ENCODE data around the gene ANKHD1. TPM values are rescaled to one million over a fixed set of nuclear protein-coding genes. Genes with fewer than 3 reads are reported as not detected.

Gene ANKHD1
- polyA plus RNA-seq, 1 donor from 2014 or later, result 61.8 TPM

GRCh38 chr5:140391732-140392131, 9.9 kb upstream of the ANKHD1 start:
- no peaks in the 10 kb centered on the region for H3K36me3 ChIP-seq (ENCODE audit: insufficient read depth, low read length)
- no peaks in the 10 kb centered on the region for H3K79me2 ChIP-seq (replicated peaks; ENCODE audit: insufficient read depth, low read length)
- H3K9me2 ChIP-seq (ENCODE audit: insufficient read depth, low read length), result no peaks in the 10 kb centered on the region
- TF ChIP-seq EZH2 (IDR thresholded peaks at IDR 0.05; ENCODE audit: borderline replicate concordance, insufficient read depth, low read length, poor library complexity, severe bottlenecking) (no peak), EP300 (conservative IDR thresholded peaks at IDR 0.05; ENCODE audit: poor library complexity, severe bottlenecking) (no peak), POLR2AphosphoS5 (IDR thresholded peaks at IDR 0.05) (no peak), TAF1 (IDR thresholded peaks at IDR 0.05; ENCODE audit: low read depth) (no peak), SMC3 (conservative IDR thresholded peaks at IDR 0.05; ENCODE audit: poor library complexity) (no peak), RAD21 (conservative IDR thresholded peaks at IDR 0.05) (no peak), MXI1 (conservative IDR thresholded peaks at IDR 0.05; ENCODE audit: poor library complexity, severe bottlenecking) (no peak)
- TF ChIP-seq, protein P1, sequence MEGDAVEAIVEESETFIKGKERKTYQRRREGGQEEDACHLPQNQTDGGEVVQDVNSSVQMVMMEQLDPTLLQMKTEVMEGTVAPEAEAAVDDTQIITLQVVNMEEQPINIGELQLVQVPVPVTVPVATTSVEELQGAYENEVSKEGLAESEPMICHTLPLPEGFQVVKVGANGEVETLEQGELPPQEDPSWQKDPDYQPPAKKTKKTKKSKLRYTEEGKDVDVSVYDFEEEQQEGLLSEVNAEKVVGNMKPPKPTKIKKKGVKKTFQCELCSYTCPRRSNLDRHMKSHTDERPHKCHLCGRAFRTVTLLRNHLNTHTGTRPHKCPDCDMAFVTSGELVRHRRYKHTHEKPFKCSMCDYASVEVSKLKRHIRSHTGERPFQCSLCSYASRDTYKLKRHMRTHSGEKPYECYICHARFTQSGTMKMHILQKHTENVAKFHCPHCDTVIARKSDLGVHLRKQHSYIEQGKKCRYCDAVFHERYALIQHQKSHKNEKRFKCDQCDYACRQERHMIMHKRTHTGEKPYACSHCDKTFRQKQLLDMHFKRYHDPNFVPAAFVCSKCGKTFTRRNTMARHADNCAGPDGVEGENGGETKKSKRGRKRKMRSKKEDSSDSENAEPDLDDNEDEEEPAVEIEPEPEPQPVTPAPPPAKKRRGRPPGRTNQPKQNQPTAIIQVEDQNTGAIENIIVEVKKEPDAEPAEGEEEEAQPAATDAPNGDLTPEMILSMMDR (IDR thresholded peaks at IDR 0.05; ENCODE audit: poor library complexity, severe bottlenecking), result no peak
- TF ChIP-seq, protein P2, sequence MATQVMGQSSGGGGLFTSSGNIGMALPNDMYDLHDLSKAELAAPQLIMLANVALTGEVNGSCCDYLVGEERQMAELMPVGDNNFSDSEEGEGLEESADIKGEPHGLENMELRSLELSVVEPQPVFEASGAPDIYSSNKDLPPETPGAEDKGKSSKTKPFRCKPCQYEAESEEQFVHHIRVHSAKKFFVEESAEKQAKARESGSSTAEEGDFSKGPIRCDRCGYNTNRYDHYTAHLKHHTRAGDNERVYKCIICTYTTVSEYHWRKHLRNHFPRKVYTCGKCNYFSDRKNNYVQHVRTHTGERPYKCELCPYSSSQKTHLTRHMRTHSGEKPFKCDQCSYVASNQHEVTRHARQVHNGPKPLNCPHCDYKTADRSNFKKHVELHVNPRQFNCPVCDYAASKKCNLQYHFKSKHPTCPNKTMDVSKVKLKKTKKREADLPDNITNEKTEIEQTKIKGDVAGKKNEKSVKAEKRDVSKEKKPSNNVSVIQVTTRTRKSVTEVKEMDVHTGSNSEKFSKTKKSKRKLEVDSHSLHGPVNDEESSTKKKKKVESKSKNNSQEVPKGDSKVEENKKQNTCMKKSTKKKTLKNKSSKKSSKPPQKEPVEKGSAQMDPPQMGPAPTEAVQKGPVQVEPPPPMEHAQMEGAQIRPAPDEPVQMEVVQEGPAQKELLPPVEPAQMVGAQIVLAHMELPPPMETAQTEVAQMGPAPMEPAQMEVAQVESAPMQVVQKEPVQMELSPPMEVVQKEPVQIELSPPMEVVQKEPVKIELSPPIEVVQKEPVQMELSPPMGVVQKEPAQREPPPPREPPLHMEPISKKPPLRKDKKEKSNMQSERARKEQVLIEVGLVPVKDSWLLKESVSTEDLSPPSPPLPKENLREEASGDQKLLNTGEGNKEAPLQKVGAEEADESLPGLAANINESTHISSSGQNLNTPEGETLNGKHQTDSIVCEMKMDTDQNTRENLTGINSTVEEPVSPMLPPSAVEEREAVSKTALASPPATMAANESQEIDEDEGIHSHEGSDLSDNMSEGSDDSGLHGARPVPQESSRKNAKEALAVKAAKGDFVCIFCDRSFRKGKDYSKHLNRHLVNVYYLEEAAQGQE (IDR thresholded peaks at IDR 0.05; ENCODE audit: borderline replicate concordance), result no peak
- no peaks in the 10 kb centered on the region for H3K27me3 ChIP-seq (ENCODE audit: insufficient read depth, low read depth, low read length)
- no peak overlapping the region for H3K27ac ChIP-seq (ENCODE audit: low read length)
- no peaks in the 10 kb centered on the region for H3F3A ChIP-seq (ENCODE audit: insufficient read depth, low read length, poor library complexity, severe bottlenecking)
- H2AFZ ChIP-seq (ENCODE audit: low read depth, low read length), result no peak overlapping the region
- no peaks in the 10 kb centered on the region for H4K20me1 ChIP-seq (ENCODE audit: insufficient read depth)
- no peaks in the 10 kb centered on the region for H3K9me3 ChIP-seq (ENCODE audit: low read length)
- H3K4me3 ChIP-seq (ENCODE audit: low read length), result no peak overlapping the region
- no peak overlapping the region for H3K4me2 ChIP-seq (ENCODE audit: low read length)
- no peak overlapping the region for H3K9ac ChIP-seq (ENCODE audit: low read length)

GRCh38 chr5:140393738-140394137, 7.9 kb upstream of the ANKHD1 start:
- no peak overlapping the region for H2AFZ ChIP-seq (ENCODE audit: low read depth, low read length)
- no peak overlapping the region for H3K27ac ChIP-seq (ENCODE audit: low read length)
- H3K9me3 ChIP-seq (ENCODE audit: low read length), result no peaks in the 10 kb centered on the region
- H3K27me3 ChIP-seq (ENCODE audit: insufficient read depth, low read depth, low read length), result no peaks in the 10 kb centered on the region
- no peaks in the 10 kb centered on the region for H3K9me2 ChIP-seq (ENCODE audit: insufficient read depth, low read length)
- no peak overlapping the region for H3K4me2 ChIP-seq (ENCODE audit: low read length)
- H3K36me3 ChIP-seq (ENCODE audit: insufficient read depth, low read length), result no peaks in the 10 kb centered on the region
- no peaks in the 10 kb centered on the region for H3F3A ChIP-seq (ENCODE audit: insufficient read depth, low read length, poor library complexity, severe bottlenecking)
- H4K20me1 ChIP-seq (ENCODE audit: insufficient read depth), result no peaks in the 10 kb centered on the region
- TF ChIP-seq POLR2AphosphoS5 (IDR thresholded peaks at IDR 0.05) (no peak), RAD21 (conservative IDR thresholded peaks at IDR 0.05) (no peak), EP300 (conservative IDR thresholded peaks at IDR 0.05; ENCODE audit: poor library complexity, severe bottlenecking) (no peak), SMC3 (conservative IDR thresholded peaks at IDR 0.05; ENCODE audit: poor library complexity) (no peak), EZH2 (IDR thresholded peaks at IDR 0.05; ENCODE audit: borderline replicate concordance, insufficient read depth, low read length, poor library complexity, severe bottlenecking) (no peak), TAF1 (IDR thresholded peaks at IDR 0.05; ENCODE audit: low read depth) (no peak), MXI1 (conservative IDR thresholded peaks at IDR 0.05; ENCODE audit: poor library complexity, severe bottlenecking) (no peak)
- TF ChIP-seq, protein P1 (IDR thresholded peaks at IDR 0.05; ENCODE audit: poor library complexity, severe bottlenecking), result no peak
- TF ChIP-seq, protein P2 (IDR thresholded peaks at IDR 0.05; ENCODE audit: borderline replicate concordance), result no peak
- no peak overlapping the region for H3K4me3 ChIP-seq (ENCODE audit: low read length)
- no peak overlapping the region for H3K9ac ChIP-seq (ENCODE audit: low read length)
- no peaks in the 10 kb centered on the region for H3K79me2 ChIP-seq (replicated peaks; ENCODE audit: insufficient read depth, low read length)
